ENCODE measurements around the gene ZNF672.
A peak's percentile ranks its signal among the peaks of the same experiment; 100 is the strongest.

ZNF672 gene

GRCh38 chr1:248837045-248837780 lies 811 bp upstream of the ZNF672 start:
- no peak for DNase-seq

GRCh38 chr1:248838357-248839167 lies 538 bp downstream of the ZNF672 start:
- DNase-seq, result peak; percentile 83

GRCh38 chr1:248839168-248839555 lies 1.1 kb downstream of the ZNF672 start:
- no peak for DNase-seq

- no peak for DNase-seq
Measured at GRCh38 chr1:248840946-248841345, 2.9 kb downstream of the ZNF672 start.

GRCh38 chr1:248841702-248842395 lies 3.8 kb downstream of the ZNF672 start:
- DNase-seq, result peak; percentile 21

- DNase-seq, result no peak
Measured at GRCh38 chr1:248842781-248843331, 4.8 kb downstream of the ZNF672 start.

- DNase-seq, result no peak
Measured at GRCh38 chr1:248843687-248844086, 5.7 kb downstream of the ZNF672 start.

- DNase-seq, result no peak
Measured at GRCh38 chr1:248844526-248844925, 6.5 kb downstream of the ZNF672 start.

GRCh38 chr1:248847181-248847955 lies 9.3 kb downstream of the ZNF672 start:
- DNase-seq, result no peak

- no peak for DNase-seq
Measured at GRCh38 chr1:248847956-248848561, 10.0 kb downstream of the ZNF672 start.

GRCh38 chr1:248848602-248849001 lies 10.6 kb downstream of the ZNF672 start:
- no peak for DNase-seq

- no peak for DNase-seq
Measured at GRCh38 chr1:248849152-248849551, 11.1 kb downstream of the ZNF672 start.

- DNase-seq, result no peak
Measured at GRCh38 chr1:248849637-248850036, 11.6 kb downstream of the ZNF672 start.

- DNase-seq, result no peak
Measured at GRCh38 chr1:248850124-248850523, 12.1 kb downstream of the ZNF672 start.

GRCh38 chr1:248850536-248851251 lies 12.7 kb downstream of the ZNF672 start:
- no peak for DNase-seq

GRCh38 chr1:248851390-248851789 lies 13.4 kb downstream of the ZNF672 start:
- DNase-seq, result no peak

- no peak for DNase-seq
Measured at GRCh38 chr1:248852481-248853405, 14.7 kb downstream of the ZNF672 start.

GRCh38 chr1:248853663-248854375 lies 15.8 kb downstream of the ZNF672 start:
- DNase-seq, result no peak

- DNase-seq, result no peak
Measured at GRCh38 chr1:248855580-248855979, 17.6 kb downstream of the ZNF672 start.

All from effector CD4-positive, alpha-beta T cell (primary cell).